Stimulated activated naive CD4-positive, alpha-beta T cell treated with Interleukin-2 at 50 U/mL for 16 hours (primary cell): ENCODE results near the gene CA5A.

ENCODE experiments used
- DNase-seq: peaks from one replicate; lab custom pipeline; 2025; lab: John Stamatoyannopoulos, UW

Gene CA5A

DNA sequence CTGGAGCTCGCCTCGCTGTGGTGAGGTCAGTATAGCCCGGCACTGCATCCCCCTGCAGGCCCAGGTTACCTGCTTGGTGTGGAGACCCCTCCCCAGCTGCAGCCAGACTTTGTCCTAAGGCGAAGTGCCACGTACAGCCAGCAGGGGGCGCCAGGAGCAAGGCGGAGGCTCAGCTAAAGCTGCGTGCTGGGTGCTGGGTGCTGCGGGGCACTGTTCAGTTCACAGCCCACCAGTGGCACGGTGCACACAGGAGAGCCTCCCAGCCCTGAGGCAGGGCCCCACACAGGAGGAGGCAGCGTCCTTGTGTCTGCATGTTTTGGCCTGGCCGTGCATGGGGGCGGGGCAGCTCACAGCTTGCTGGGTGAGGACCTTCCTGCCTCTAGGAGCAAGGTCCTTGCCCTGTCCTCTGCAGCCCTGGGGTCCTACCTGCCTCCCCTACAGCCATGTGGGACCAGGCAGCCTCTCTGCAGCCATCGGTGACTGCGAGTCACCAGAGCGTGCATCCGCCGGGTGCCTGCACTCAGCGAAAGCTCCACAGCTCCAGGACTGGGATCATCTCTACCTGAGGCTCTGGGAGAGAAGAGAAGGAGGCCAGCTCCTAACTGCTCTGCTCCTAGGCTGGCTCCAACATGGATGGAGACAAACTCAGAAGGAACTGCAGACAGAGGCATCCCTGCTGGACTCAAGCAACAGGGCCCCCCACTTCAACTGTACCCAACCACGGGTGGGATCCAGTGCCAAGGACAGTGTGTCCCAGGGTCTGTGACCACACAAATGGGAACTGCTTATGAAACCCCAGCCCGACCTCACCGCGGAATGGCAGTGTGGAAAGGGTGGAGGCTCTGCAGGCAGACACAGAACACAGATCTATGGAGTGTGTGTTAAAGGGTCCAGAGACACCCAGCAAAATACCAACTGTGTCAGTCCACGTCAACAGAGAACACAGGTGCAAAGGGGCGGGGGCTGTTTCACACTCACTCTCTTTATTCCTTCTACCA, 86.0 kb downstream of the CA5A start:
- DNase-seq: peak; percentile 62

DNA sequence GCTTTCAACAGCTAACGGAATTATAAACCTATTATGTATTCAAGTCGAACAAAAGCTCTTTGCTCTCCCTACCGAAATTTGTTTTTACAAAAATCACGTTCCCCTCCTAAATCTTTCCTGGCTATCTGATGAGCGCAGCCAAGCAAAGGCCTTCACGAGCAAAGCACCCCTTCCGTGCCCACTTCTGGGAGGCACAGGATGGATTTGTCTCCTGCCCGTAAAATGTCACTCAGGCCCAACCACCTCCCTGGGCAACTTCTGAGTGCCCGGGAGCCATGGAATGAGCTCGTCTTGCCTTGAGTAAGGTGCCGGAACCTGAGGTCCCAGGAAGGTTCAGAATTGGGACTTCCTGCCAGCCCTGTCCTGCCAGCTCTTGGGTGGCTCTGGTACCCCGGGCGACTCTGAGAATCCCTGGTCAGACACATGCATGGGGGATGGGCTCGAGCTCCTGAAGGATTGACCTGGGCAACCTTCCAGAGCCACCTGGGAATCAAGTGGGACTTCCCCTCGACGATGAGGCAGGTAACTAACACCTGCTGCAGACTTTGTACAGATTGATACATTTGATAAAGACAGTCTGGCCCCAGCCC, 86.8 kb downstream of the CA5A start:
- no peak for DNase-seq

DNA sequence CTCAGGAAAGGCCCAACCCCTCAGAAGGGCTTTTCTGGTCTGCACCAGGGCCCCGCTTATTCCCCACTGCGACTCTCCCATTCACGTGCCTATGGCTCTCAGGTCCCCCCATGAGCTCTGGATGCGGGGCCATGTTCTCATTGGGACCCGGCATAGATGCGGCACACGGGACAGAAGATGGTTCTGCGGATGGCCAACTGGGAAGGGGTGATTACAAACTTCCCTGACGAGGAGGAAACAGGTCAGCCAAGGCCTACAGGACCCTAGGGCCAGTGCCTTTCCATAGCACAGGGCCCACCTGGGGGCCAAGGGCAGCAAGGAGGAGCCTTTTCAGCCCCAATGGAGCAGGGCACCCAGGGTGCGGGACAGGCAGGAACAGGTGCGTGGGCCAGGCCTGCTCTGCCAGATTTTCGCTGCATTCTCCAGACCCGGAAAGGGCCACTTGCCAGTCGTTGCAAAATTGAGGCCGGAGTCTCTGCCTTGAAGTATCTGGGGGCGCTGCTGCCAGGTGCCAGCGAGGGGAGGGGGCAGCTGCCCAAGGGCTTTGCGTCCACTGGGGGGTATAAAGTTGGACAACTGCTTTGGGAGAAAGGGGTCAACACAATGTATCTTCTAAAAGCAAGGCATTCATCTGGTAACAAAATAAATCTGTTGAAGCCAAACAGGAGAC, 87.5 kb downstream of the CA5A start:
- no peak for DNase-seq

DNA sequence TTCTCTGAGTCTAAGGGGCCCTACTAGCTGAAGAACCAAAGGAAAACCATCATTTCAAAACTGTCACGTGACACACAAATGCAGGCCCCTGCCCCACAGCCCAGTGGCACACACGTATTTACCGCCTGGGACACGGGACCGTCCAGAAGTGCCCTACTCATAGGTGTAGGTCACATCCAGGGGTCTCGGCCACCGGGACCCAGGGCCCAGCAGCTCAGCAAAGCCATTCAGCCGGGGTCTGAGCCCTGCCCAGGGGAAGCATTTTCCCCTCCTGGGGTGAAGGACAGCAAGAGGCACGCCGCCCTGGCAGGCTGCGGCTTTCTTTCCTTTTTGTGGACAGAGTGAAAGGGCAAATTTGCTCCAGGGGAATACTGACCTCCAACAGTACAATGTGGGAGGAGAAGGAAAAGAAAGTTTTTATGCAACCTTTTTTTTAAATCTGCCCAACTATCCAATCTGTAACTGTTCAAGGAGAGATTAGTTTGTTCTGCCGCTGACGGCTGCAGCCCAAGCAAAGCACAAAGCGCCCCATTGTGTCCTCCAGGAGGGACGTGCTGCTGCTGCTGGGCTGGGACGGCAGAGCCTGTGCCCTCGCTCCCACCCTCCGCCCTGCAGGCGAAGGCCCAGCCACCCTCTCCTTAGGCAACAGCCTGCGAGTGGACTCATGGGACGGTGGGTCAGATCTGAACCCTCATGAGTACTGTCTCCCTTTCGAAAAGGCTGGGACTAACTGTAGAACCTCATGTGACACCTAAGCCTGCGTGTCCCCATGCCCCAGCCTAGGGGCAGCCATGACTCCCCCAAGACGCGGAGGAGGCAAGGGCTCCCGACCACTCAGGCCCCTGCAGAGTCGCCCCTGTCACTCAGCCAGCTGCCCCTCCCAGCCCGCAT, 88.3 kb downstream of the CA5A start:
- no peak for DNase-seq

DNA sequence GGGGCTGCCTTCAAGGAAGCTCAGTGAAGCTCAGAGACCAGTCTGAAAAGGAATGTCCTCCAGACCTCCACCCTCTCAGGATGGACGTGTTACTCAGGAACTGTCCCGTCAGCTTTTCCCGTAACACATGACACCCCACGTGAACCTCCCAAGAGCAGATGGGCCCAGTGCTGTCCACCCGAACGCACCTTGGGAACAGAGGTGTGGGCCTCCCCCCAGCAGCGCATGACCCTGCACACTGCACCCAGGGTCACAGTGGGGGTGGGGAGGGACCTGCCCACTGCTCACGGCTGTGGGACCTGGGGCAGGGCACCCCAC, 88.9 kb downstream of the CA5A start:
- no peak for DNase-seq

DNA sequence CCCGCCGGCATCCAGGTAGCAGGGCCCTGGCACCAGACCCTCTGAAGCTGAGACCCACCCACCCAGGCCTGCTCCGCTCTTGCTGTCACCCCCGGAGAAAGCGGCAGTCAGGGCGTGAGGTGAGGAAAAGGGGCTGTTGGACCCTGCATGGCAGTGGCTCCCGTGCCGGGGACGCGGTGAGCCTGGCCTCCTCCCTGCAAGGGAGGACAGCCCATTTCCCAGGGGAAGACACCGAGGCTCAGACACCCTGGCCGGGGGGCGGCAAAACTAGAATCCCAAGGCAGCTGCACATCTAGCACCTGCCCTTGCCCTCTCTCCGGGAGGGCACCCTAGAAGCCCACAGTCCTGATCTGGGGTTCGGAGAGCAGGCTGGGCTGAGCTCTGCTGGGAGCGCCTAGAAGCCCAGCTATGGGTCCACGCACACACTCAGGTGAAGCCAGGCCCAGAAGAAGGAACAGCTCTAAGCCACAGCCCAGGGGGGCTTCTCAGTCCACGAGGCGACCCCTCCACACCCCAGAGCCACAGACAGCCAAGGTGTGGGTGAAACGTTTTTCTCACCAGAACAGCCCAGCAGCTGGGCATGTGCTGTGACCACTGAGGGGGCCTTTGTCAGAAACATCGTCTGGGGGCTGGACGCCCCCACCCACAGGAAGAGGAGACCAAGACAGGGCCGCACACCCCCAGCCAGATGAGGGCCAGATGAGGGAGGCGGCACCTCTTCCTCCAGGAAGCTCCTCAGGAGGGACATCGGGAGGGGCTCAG, 89.4 kb downstream of the CA5A start:
- DNase-seq: no peak

DNA sequence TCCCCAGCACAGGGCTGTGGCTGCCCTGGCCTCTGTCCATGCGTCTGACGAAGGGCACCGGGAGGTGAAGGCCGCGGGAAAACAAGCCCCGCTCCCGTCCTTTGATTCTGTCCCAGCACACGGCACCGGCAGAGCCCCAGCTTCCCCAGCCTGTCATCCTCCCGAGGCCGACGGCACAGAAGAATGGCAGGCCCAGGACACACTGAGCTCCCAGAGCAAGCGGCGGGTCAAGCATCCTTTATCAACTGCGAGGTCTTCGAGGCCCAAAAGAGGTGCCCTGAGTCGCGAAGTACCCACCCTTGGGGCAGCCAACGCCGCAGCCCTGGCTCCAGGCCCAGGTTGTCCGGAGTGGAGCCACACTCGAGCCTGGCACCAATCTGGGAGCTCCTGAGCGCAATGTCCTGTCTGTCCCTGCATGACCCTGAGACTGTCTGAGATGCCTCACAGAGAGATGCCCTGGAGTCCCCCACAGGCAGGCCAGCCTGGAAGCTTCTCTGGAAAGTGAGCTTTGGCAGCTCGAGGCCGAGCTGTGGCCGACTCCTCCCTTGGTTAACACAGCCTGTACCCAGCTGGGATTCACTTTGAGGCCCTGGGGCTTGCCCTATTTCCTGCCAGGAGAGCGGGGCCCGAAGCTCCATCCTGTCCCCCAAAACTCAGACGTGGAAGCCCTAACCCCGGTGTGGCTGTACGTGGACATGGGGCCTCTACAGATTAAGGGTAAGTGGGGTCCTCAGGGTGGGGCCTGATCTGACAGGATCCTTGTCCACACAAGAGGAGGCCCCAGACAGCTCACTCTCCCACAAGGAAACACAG, 90.3 kb downstream of the CA5A start:
- DNase-seq: no peak

DNA sequence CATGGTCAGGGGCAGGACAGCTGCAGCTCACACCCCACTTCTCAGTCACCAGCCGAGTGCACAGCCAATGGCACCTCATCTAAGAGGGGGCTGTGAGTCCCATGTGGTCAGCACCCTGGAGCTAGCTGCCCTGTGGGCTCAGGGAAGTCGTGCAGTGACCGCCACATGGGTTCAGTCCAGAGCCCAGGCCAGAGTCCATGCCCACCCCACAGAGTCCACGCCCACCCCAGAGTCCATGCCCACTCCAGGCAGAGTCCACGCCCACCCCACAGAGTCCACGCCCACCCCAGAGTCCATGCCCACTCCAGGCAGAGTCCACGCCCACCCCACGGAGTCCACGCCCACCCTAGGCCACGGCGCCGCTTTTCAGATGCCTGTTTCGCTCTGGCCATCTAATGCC, 91.1 kb downstream of the CA5A start:
- no peak for DNase-seq

DNA sequence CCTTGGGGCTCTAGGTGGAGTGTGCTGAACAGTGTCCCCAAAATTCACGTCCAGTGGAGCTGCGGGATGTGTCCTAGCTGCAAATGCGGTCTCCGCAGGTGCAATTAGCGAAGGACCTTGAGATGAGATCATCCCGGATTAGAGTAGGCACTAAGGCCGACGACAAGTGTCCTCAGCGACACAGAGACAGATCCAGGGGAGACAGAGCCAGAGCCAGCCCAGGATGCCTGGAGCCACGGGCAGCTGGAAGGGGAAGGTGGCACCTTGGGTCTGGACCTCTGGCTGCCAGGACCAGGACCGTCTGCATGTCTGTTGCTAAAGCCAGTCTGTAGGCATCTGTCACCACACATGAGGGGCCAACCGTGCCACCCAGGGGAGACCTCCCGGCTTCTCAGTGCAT, 91.5 kb downstream of the CA5A start:
- no peak for DNase-seq

DNA sequence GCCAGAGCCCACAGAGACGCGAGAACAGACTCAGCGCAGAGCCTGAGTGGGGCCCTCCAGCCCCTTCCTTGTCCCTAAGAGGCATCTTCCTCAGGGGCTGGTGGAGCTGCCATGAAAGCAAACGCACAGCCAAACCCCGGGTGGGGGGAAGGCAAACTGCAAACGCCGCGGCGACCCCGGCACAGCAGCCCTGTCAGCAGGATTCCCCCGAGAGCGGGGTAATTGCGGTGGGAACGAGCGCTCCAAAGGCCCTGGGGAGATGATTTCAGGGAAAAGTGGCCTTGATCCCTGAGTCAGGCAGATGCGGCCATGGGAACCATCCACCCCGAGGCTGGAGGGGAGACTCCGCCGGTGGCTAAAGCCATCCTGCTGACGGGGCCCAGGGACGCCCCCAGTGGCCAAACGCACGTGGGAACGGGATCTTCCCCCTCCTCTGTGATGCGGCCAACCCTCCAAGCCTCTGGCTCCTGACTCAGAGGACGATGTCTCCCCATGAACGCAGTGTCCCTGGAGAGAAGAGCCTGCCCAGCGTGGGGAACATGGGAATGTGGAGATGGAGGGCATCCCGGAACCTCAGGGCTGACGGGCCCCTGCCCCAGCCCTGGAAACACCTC, 92.1 kb downstream of the CA5A start:
- no peak for DNase-seq

DNA sequence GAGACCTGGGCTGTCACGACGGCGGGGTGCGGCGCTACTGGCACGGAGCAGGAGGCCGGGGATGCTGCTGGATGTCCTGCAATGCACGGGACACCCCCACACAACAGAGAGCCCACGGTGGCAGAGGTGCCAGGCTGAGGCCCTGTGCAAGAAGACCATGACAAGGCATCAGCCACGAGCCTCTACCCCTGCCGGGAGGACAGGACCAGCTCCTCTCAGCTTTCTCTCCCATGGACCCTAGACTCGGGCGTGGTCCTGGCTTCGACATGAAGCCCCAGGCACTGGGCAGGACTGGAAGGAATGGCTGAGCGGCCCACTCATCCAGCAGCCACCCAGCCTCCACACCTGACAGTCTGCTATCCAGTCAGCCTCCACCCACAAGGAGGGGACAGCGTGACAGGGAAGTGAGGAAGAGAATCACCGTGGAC, 92.6 kb downstream of the CA5A start:
- DNase-seq: no peak

DNA sequence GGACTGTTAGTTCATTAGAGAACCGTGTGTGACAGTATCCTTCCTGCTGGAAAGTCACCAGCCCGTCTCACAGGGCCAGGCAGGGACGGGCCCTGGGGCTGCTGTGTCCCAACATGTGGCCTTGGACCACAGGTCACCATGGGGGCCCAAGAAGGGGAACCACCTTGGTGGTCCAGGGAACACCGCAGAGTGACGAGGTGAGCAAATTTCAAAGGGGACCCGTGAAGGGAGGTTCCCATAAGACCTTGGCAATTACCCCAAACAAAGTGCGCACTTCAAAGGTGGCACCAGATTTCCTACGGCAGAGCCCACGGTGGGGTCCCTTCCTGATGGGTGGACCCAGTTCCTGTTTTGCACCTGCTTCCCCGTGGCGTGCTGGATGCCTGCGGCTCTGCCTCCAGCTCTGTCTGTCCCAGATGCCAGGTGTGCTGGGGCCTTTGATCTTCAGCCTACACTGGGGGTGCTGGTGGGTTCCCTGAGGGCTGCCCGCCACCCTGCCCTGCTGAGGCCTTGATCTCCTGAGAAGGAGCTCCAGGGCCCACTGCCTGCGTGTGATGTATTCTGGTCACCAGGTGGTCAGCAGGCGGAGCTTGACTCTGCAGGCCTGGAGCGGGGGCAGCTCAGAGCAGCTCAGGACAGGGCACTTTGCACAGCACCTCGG, 94.0 kb downstream of the CA5A start:
- no peak for DNase-seq

DNA sequence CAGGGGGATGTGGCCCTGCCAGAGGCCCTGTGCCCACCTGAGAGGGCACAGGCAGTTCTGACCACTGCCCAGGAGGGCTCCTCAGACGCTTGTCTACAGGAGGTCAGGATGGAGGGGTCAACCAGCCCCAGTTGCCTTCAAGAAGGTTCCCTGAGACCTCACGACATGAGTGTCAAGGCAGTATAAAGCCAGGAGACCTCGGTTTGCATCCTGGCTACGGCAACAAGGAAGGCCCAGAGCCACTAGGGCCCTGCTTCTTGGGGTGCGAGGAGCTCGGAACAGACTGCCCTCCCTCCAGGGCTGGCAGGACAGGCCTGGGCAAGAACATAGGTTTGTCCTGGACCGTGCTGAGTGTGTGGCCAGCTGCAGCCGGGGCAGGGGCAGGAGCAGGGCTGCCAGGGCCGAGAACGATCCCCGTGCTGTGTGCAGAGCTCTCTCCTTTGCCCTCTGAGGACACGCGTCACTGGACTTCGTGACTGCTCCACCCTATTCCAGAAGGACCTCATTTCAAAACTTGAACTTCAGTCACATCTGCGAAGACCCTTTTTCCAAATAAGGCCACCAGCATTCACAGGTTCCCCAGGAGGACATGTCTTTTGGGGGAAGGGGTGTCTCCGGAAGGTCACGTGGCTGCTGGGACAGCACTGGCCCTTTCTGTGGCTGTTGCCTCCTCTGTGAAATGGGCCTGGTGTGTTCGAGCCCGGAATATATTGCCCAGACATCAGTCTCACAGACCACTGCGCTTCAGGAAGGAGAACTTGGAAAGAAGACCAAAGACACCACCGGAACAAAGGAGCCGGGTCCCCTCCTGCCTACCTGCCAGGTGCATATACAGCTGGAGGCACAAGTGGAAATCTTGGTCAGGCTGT, 94.8 kb downstream of the CA5A start:
- DNase-seq: no peak

DNA sequence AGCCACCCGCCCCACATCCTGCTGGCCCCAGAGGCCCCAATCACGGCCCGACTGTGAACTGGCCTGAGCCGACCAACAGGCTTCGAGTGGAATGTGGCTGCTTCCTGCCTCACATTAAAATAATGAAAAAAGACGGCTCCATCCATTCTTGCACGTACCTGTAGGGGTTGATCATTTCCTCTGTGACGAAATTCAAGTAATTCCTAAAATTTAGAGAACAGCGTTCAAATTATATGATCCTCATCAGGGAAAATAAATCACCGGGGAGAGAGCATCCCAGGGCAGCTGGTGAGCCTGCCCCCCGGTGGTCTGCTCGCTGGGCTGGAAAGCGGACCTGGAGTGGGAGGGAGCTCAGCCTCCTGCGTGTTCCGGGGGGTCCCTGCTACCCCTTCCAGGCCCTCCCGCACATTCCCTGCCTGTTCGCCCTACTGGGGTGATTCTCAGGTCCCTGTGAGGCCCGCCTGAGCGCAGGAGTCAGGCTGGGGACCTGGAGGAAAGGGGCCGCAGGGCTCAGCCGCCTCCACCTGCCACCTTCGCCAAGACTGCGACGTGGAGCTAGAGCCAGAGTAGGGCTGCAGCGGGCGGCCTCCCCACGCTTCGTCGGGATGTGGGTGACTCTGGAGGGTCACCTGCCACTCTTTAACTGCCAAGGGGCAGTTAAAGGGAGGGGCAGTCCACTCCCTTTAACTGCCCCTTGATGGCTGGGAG, 95.9 kb downstream of the CA5A start:
- DNase-seq: no peak

DNA sequence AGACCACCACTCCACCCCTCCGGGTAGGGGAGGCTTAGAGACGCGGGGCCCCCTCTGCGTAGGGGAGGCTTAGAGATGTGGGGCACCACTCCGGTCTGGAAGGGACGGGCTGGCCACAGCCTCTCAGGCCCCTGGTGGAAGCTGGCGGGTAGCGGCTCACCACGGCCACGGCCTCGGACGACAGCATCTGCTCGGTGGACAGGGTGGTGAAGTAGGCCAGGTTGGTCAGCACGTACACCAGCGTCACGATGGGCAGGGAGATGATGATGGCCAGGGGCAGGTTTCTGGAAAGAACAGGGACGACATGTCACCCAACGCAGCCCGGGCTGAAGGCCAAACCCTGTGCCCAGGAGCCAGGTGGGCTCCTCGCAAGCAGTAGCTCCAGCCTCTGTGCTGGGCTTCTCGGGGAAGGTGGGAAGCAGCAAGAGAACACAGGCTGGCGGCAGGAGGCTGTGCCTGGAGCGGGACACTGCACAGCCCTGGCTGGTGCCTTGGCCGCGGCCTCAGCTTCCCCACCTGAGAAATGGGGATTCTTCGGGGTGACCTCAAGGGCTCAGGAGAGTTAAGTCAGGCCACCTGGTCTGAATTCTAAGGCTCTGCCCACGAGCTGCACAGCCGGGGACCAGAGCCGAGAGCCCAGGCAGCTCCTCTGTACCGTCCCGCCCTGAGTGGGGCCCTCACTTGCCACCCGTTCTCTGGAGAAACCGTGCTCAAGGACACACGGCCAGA, 96.6 kb downstream of the CA5A start:
- DNase-seq: no peak

DNA sequence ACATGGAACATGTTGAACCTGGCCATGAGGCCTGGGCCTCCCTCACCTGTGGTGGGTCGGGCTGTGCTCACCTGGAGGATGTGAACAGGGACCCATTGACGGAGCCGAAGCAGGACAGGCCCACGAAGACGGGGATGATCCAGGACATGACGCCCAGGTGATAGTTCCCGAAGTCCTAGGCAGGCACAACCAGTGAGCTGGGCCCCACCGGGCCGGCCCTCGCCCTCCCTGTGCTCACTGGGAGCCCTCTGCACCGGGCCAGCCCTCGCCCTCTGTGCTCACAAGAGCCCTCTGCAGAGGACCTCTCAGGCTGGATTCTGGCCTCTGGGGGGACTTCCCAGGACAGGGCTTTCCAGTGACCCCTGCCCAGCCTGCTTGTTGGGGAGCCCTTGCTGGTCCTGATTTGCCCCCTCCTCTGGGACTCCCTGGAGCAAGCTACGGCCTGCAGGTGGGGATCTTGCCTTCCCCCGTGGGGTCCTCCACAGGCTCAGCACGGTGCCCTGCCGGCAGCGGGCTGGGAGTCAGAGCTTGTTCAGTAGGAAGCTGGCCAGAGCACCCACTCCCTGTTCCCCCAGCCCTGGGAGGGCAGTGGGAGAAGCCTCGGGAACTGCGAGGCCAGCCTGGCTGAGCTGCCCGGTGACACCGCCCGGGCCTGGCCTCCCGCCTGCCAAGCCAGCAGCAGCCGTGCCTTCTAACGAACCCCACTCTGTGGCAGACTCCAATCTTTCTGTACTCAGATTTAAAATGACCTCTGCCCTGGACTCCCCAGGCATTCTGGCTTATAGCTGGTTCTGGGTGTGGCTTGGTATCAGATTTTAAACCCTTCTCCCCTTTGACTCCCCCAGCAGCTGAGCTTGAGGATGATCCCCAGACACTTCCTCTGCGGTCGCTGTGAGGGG, 97.4 kb downstream of the CA5A start:
- no peak for DNase-seq
